OCI-LY7 (cell line): Measurements from ENCODE around the gene BRSK2. TPM values are rescaled to one million over a fixed set of nuclear protein-coding genes. Genes with fewer than 3 reads are reported as not detected.

Experiments used
- BruUV-seq: library from RNA; stranded (reverse); fragments of 400-500 nt; replicated peaks from 2 replicates; lab custom pipeline; 2021; lab: Mats Ljungman, UMichigan
- CTCF ChIA-PET: fragments of 300-600 bp; sonication (Branson Sonifier 250); formaldehyde crosslinking; loops from one replicate; lab custom pipeline; 2022; ENCODE audit warnings: antibody characterized with exemption; ENCODE audit not compliant: unreplicated experiment; lab: Charles Lee
- POLR2A ChIA-PET: fragments of 300-600 bp; sonication (Branson Sonifier 250); formaldehyde crosslinking; loops from one replicate; lab custom pipeline; 2022; ENCODE audit warnings: antibody characterized with exemption; lab: Charles Lee
- DNase-seq: peaks from one replicate; pipeline ENCODE4 v3.0.0-alpha.2; 2015; ENCODE audit warnings: low spot score
- H2AFZ ChIP-seq: fragments of 200-600 bp; sonication (generic), shearing (Covaris generic); 2 replicates; pipeline ENCODE4 v1.6.1; 2014; ENCODE audit warnings: mild to moderate bottlenecking, antibody characterized with exemption, low read length, moderate library complexity
- H3K27ac ChIP-seq: fragments of 200-600 bp; sonication (generic); 2 replicates; pipeline ENCODE4 v1.5.1; 2014; ENCODE audit warnings: mixed run types, low read depth, mild to moderate bottlenecking, moderate library complexity, low read length, inconsistent platforms; ENCODE audit not compliant: poor library complexity, severe bottlenecking
- H3K36me3 ChIP-seq: fragments of 200-600 bp; sonication (generic); 2 replicates; pipeline ENCODE4 v1.6.1; 2014; ENCODE audit warnings: mild to moderate bottlenecking, antibody characterized with exemption, low read length, moderate library complexity, mixed read lengths; ENCODE audit not compliant: insufficient read depth
- H3K4me1 ChIP-seq: fragments of 200-600 bp; sonication (generic); 2 replicates; pipeline ENCODE4 v1.5.1; 2014; ENCODE audit warnings: mild to moderate bottlenecking, low read length; ENCODE audit not compliant: insufficient read depth, poor library complexity, severe bottlenecking
- H3K4me2 ChIP-seq: fragments of 200-600 bp; sonication (generic); 2 replicates; pipeline ENCODE4 v1.6.1; 2014; ENCODE audit warnings: mild to moderate bottlenecking, low read length
- H3K4me3 ChIP-seq: fragments of 200-600 bp; sonication (generic); 2 replicates; pipeline ENCODE4 v1.5.1; 2014; ENCODE audit warnings: mild to moderate bottlenecking, low read depth, low read length; ENCODE audit not compliant: poor library complexity, severe bottlenecking
- H3K79me2 ChIP-seq: fragments of 200-600 bp; sonication (generic); 2 replicates; pipeline ENCODE4 v1.6.1; 2016; ENCODE audit warnings: low read depth, mild to moderate bottlenecking, low read length, moderate library complexity, mixed read lengths; ENCODE audit not compliant: insufficient read depth
- H3K9me2 ChIP-seq: fragments of 200-600 bp; sonication (generic); 2 replicates; pipeline ENCODE4 v1.6.1; 2016; ENCODE audit warnings: mild to moderate bottlenecking, low read length, mixed read lengths; ENCODE audit not compliant: insufficient read depth
- H3K9me3 ChIP-seq: fragments of 200-600 bp; sonication (generic); 2 replicates; pipeline ENCODE4 v1.6.1; 2014; ENCODE audit warnings: mild to moderate bottlenecking, mixed run types, low read length, mixed read lengths
- H4K20me1 ChIP-seq: fragments of 200-600 bp; sonication (generic); 2 replicates; pipeline ENCODE4 v1.6.1; 2014; ENCODE audit warnings: mild to moderate bottlenecking, antibody characterized with exemption, low read length, moderate library complexity, mixed read lengths; ENCODE audit not compliant: insufficient read depth
- CTCF ChIP-seq: fragments of 200-600 bp; sonication (generic); conservative IDR thresholded peaks from 2 replicates; pipeline ENCODE4 v1.5.1; 2014; ENCODE audit warnings: mild to moderate bottlenecking, antibody characterized with exemption, low read length, moderate library complexity, mixed read lengths
- EZH2phosphoT487 ChIP-seq: fragments of 200-600 bp; sonication (generic); IDR thresholded peaks from 2 replicates; pipeline ENCODE4 v1.6.1; 2018; ENCODE audit warnings: low read depth, borderline replicate concordance, mild to moderate bottlenecking, mixed run types, antibody characterized with exemption, low read length, moderate library complexity, mixed read lengths
- intact Hi-C: fragments of 100-400 bp; cut with micrococcal nuclease; formaldehyde crosslinking; loops from one replicate; pipeline ENCODE4 v1.10.0; 2022; ENCODE audit not compliant: unreplicated experiment
- total RNA-seq, 2 experiments: library from RNA; depleted of rRNA in 1 of 2; stranded (reverse); fragments of >200 nt in 1 of 2; shearing (Covaris generic) in 1 of 2; gene quantifications; 2 replicates each; pipeline ENCODE4 v1.2.3, GENCODE V29; 2014 to 2022

The BRSK2 gene
- total RNA-seq, 2 experiments from 2014 or later, result not detected

GRCh38 chr11:1401171-1401445 is 11.4 kb downstream of the BRSK2 start:
- H3K79me2 ChIP-seq, result no peaks in the 10 kb centered on the region
- H3K4me3 ChIP-seq, result no peak overlapping the region
- H3K4me1 ChIP-seq, result no peaks in the 10 kb centered on the region
- no peak for DNase-seq
- H3K27ac ChIP-seq, result no peak overlapping the region
- H3K9me3 ChIP-seq, result no peaks in the 10 kb centered on the region
- POLR2A ChIA-PET, result no interaction called here
- H4K20me1 ChIP-seq, result no peaks in the 10 kb centered on the region
- BruUV-seq, result no TSS peak
- no peaks in the 10 kb centered on the region for H3K9me2 ChIP-seq
- CTCF ChIA-PET, result no interaction called here
- TF ChIP-seq EZH2phosphoT487, result no peak
- no peak for TF ChIP-seq CTCF
- H3K4me2 ChIP-seq, result no peak overlapping the region
- intact Hi-C loops, result no loop called here
- no peak overlapping the region for H2AFZ ChIP-seq
- no peaks in the 10 kb centered on the region for H3K36me3 ChIP-seq

- peak; percentile 6 for DNase-seq
- H3K4me3 ChIP-seq, result no peak overlapping the region
- H3K9me3 ChIP-seq, result no peaks in the 10 kb centered on the region
- ChIA-PET POLR2A (no interaction called here), CTCF (no interaction called here)
- H3K79me2 ChIP-seq, result no peaks in the 10 kb centered on the region
- no peaks in the 10 kb centered on the region for H3K36me3 ChIP-seq
- no peak for TF ChIP-seq CTCF
- TF ChIP-seq EZH2phosphoT487, result no peak
- no TSS peak for BruUV-seq
- no peaks in the 10 kb centered on the region for H3K9me2 ChIP-seq
- intact Hi-C loops, result no loop called here
- no peak overlapping the region for H3K4me2 ChIP-seq
- H2AFZ ChIP-seq, result no peak overlapping the region
- H4K20me1 ChIP-seq, result no peaks in the 10 kb centered on the region
- no peak overlapping the region for H3K27ac ChIP-seq
- H3K4me1 ChIP-seq, result no peaks in the 10 kb centered on the region
These were observed 12.0 kb downstream of the BRSK2 start for GRCh38 chr11:1401656-1402221.

GRCh38 chr11:1402355-1403077 is 12.8 kb downstream of the BRSK2 start:
- ChIA-PET POLR2A (no interaction called here), CTCF (no interaction called here)
- Histone ChIP-seq H3K9me3 (no peaks in the 10 kb centered on the region), H2AFZ (no peak overlapping the region), H3K79me2 (no peaks in the 10 kb centered on the region), H3K4me3 (no peak overlapping the region), H3K9me2 (no peaks in the 10 kb centered on the region), H3K4me2 (no peak overlapping the region), H3K4me1 (no peaks in the 10 kb centered on the region), H4K20me1 (no peaks in the 10 kb centered on the region), H3K27ac (no peak overlapping the region), H3K36me3 (no peaks in the 10 kb centered on the region)
- no TSS peak for BruUV-seq
- DNase-seq, result peak; percentile 9
- TF ChIP-seq EZH2phosphoT487 (no peak), CTCF (no peak)
- intact Hi-C loops, result no loop called here
